ENCODE measurements around the gene DYNLT1. TPM values are rescaled to one million over a fixed set of nuclear protein-coding genes. Genes with fewer than 3 reads are reported as not detected.

DYNLT1 gene
- total and polyA plus RNA-seq, 2 of the 13 experiments (the other 11 are each of a cell fraction or from before 2014, with no cell fraction given): 108 to 171 TPM

- TF ChIP-seq ZNF407 (CRISPR knock-in tag; IDR thresholded peaks at IDR 0.05; ENCODE audit: not compliant biosample characterization): no peak
- no peak for TF ChIP-seq SUZ12 (IDR thresholded peaks at IDR 0.05; ENCODE audit: low read depth, low read length)
- TF ChIP-seq JDP2 (CRISPR knock-in tag; IDR thresholded peaks at IDR 0.05; ENCODE audit: borderline replicate concordance): no peak
- no peak for TF ChIP-seq CREB1 (IDR thresholded peaks at IDR 0.05)
- TF ChIP-seq CREB1 (CRISPR knock-in tag; IDR thresholded peaks at IDR 0.05): no peak
- 0 out of 2 replicates have a peak, but pooled peaks have one; percentile 27 for TF ChIP-seq YEATS2 (CRISPR knock-in tag; IDR thresholded peaks at IDR 0.05; ENCODE audit: borderline replicate concordance)
- no peak for TF ChIP-seq ZFP62 (CRISPR knock-in tag; IDR thresholded peaks at IDR 0.05)
- no peak for TF ChIP-seq NPAS2 (CRISPR knock-in tag; IDR thresholded peaks at IDR 0.05; ENCODE audit: borderline replicate concordance)
- TF ChIP-seq KDM3A (CRISPR knock-in tag; IDR thresholded peaks at IDR 0.05; ENCODE audit: low read depth): 0 out of 2 replicates have a peak, but pooled peaks have one; percentile 31
- peak; percentile 86 for TF ChIP-seq CTCF (CRISPR knock-in tag; IDR thresholded peaks at IDR 0.05)
- peak; percentile 79; the same call in 1 of the 2 replicates for TF ChIP-seq HIC2 (CRISPR knock-in tag; IDR thresholded peaks at IDR 0.05; ENCODE audit: low read depth)
- no peak for TF ChIP-seq DBP (CRISPR knock-in tag; IDR thresholded peaks at IDR 0.05; ENCODE audit: not compliant biosample characterization)
- TF ChIP-seq GMEB2 (CRISPR knock-in tag; IDR thresholded peaks at IDR 0.05; ENCODE audit: low read depth): no peak
- no peak for TF ChIP-seq ZNF143 (CRISPR knock-in tag; IDR thresholded peaks at IDR 0.05)
Observed at GRCh38 chr6:158629367-158630221, 14.9 kb downstream of the DYNLT1 start (continued).
